Measurements from ENCODE around the gene SHB.

The SHB gene

DNA sequence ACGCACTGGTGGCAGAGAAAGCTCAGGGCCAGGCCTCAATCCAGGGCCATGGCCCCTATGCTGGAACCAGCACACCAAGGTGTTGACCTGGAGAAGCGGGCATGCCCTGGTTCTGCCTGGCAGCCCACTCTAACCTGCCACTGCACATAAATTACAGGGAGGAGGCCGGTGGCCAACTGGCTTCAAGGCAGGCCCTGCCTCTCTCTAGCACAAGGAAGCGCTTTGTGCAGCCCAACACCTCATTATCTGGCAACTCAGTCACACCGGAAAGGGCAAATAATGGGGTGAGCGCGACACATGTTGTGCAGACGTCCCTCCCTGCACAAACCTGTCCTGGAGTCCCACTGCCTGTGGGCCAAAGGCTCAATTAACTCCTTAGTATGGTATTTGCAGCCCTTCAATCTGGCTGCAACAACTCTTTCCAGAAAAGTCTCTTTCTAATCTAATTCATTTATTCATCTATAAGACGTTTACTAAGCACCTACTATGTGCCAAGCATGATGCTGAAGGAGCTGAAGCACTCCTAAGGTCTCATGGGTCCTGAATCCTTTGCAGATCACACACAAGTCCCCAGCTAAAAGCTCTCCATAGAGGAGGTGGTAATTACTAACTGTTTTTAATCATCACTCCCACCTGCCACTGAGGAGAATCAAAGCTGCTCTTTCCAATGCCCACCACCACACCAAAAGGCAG is 24.9 kb downstream of the SHB start:
- peak in 1 of 51 donors; percentile 21 for DNase-seq

GRCh38 chr9:38042626-38043357 is 26.2 kb downstream of the SHB start:
- DNase-seq, result no peak

DNA sequence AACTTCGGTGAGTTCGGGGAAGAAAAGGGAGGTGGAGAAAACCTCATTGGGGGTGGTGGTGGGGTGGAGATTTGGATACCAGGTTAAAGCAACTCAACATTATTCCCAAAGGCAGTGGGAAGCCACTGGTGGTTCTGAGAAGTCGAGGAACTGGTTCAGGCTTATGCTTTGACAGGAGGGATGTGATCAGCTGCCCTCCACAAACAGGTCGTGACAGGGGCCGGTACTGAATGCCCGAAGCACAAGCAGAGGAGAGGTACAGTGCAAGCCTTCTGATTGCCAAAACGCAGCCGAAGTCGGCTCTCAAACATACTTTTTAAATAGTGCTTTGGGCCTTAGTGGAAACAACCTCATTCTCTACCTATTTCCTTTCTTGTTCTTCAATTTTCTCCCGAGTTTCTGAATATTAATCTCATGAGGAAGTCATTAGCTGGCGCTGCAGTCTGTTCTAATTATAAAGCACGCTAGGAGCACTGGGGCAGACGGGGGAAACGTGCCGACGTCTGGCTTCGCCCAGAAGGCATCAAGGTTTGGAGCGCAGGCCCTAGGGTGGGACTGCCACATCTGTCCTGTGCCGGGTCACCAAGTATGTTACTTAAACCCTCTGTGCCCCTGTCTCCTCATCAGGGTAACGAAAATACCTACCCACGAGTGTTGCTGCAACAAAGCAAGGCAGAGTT is 27.3 kb downstream of the SHB start:
- no peak for DNase-seq

DNA sequence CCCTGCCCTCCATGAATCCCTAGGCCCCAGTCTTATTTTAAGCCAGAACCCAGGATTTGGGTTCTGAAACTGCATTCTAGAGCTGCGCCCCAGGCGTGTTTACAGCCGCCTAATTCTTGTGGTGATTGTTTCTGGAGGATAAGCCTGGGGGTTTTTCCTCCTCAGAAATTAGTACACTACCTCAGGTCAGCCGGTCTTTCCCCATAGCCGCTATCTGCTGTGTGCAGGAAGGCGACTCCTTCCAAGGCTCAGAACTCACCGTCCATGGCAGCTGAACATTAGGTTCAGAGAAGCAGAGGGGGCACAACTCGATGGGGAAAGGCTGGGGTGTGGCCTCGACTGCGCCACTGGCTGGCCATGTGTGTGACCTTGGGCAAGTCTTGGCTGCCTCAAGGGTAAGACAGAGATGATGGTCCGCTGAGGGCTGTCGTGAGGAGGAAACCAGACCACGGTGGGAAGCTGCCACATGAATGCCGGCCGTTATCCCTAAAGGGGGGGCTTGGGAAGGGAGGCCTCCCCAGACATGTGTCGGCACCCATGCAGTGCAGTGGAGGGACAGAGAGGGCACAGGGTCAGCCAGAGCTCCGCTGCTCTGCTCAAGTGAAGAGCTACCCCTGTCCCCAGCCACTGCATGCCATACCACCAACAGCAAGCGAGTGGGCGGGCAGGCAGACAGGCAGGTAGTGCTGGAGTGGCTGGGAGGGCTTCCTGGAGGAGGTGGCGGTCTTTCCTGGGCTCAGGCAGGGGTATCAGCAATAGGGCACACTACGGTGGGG is 28.9 kb downstream of the SHB start:
- DNase-seq, result no peak

DNA sequence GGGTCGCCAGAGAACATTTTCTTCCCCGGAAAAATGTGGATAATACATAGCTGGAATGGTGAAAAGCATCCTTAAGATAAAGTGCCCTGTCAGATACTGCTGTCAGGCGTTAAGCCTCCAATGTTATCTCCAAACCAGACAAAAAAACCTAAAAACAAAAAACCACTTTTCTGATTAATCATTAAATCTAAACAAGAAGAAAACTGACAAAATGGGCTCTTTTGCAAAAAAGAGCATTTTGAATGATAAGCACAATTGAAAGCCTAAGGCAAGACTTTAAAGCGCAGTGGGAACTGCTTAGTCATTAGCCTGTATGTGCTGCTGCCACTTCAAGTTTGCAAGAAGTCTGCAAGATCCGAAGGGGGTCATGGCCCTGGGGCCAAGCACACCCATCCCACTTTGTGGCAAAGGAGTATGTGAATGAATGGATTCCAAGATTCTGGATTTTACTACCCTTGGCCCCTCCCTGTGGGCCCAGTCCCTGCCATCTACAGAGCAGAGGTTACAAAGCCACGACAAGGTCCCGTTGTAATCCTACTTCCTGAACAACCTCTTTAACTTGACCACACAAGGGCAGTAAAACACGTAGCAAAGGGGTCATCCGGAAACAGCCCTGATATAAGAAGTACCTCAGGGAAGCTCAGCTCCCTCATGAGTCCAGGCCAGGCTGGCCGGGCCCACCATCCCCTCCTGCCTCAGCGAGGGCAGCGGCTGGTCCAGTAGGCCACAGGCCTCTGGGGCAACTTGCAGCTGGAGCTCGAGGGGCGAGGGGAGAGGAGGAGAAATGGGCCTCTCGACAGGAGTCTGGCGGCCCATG is 29.7 kb downstream of the SHB start:
- no peak for DNase-seq

- no peak for DNase-seq
These were observed 30.5 kb downstream of the SHB start for GRCh38 chr9:38038307-38039089.

DNA sequence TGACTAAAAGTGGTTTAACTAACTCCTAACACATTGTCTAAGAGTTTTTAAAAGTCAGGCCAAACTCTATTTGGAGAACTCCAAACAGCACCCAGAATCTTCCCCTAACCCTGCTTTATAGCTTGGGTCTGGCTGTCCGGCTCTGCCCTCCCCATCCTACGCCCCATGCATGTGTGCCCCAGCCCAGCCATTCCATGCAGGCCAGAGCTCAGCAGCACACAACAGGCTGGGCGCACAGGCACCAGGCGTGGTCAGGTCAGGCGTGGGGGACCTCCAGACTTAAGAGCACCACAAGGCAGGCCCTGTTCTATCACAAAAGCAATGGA is 31.1 kb downstream of the SHB start:
- no peak for DNase-seq

DNA sequence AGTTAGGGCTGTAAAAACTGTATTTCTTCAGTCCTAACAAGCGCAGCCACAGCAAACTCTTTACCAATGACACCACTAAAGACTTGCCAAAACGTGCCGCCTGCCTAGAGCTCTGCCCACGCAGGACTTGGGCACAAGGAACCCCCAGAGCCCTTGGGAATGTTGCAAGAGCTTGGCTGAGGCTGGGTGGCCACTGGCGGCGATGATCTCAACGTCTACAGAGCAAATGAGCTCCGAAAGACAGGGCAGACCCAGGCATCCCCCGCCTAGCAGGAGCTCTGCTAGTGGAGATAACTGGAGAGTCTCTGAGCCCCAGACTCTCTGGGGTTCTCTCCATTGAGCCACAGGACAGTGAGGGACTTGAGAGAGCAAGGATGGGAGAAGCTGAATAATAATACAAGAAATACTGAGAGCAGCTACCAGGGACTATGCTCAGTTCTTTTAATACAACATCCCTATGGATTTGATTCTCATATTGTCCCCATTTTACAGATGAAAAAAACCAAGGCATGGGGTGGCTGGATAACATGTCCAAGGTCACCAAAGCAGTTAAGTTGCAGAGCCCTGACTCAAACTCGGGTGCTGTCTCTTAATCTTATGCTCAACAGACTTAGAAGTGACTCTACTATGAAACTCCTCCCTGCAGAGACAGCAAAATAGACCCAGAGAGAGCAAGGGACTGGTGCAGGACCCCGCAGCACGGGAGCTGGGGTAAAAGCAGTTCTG is 32.5 kb downstream of the SHB start:
- DNase-seq, result no peak

DNA sequence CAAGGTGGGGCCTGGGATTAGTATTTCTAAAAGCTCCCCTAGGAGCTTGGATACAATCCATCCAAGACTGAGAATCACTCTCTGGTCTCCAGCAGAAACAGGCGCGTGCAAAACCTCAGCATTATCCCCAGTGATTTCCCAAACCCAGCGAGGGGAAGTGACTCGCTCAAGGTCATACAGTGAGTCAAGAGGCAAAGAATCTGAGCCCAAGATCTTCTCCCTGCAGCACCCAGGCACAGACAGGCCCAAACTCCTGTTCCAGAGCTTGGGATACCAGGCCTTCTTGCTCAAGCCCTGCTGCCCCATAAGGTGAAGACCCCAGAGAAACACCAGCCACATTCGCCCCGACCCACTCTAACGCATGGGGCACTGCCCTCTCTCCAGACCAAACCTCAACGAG is 33.2 kb downstream of the SHB start:
- DNase-seq, result no peak

DNA sequence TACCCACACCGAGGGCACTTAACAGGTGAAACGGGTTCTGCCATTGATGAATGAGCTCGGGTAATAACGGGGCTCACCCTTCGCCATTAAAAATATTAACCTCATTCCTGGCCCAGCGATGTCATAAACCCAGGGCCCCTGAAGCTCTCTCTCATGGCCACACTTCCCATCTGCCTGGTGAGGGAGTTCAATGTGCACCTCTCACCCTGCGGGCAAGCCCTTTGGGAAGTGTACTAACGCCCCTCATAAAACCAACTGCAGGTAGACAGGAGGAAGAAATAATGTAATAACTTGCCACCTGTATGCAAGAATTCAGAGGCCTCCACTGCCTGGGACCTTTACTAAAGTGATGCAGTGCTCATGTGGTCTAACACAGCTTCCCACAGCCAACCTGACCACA is 35.1 kb downstream of the SHB start:
- no peak for DNase-seq

DNA sequence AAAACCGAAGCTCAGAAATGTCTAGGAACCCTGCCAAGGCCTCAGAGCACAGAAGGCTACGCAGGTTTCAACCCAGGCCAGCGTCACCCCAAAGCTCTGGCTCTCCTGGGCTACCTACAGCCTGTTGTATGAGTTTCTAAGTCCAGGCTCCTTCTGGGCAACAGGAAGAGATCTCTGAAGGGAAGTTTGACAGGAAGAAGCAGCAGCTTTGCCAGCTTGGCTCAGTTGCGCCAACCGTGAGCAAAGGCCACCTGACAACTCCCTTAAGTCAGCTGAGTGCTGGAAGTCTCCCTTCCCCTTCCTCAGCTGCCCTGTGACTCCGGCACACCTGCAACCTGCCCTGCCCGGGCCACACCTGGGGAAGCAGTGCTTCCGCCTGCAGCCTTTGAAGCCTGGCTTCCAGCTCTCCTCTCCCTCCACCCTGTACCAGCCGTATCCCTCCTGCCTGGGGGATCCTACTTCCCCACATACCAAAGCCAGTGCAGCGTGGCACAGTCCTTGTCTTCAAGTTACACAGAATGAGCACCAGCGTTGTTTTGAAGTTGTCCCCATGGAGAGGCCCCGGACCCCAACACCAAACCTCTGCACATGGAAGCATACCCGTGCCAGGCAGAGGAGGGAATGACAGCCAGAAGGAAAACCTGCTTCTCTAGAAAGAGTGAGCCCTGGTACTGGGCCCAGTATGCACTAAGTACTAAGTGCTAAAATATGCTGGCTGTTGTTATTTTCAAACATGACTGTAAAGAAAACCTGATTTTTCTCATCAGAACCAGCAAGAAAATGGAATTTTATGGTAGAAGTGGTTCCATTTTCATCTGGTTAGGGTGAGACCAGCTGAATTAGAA is 36.5 kb downstream of the SHB start:
- no peak for DNase-seq

- no peak for DNase-seq
These were observed 37.4 kb downstream of the SHB start for GRCh38 chr9:38031594-38031993.

GRCh38 chr9:38030658-38031057 is 38.4 kb downstream of the SHB start:
- no peak for DNase-seq

- DNase-seq, result no peak
These were observed 39.0 kb downstream of the SHB start for GRCh38 chr9:38029915-38030638.

GRCh38 chr9:38027714-38028113 is 41.3 kb downstream of the SHB start:
- DNase-seq, result no peak

DNA sequence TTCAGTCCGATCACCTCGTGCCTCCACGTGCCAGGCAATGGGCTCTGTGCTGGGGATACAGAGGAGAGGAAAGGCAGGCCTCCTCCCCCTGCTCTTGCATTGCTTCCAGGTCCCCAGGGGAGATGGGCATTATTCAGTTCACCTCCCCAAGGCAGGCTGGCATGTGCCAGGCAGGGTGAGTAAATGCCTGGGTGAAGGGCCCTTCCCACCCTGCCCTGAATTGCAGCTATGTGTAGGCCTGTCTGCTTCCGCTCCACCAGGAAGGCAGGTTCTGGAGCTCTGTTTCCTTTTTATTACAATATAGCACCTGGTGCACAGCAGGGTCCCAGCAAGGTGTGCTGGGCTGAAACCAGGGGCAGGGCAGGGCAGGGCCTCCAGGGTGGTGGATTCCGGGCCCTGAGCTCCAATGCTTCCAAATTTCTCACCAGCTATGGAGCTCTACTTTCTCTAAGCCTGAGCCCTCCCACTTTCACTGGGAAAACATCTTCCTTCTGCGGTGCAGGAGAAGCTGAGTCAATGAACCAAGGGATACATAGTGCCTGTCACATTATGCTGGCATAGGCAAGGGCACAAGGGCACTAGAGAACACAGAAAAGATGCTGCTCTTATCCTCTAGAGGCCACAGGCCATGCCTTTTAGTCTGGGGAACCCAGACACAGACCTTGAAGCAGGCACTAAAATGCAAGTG is 42.0 kb downstream of the SHB start:
- peak in 1 of 51 donors; percentile 33 for DNase-seq
